ENCODE measurements around the gene MAPRE3.
A peak's percentile ranks its signal among the peaks of the same experiment; 100 is the strongest.

MAPRE3 gene

GRCh38 chr2:27019459-27019858, 49.0 kb downstream of the MAPRE3 start:
- no peak for DNase-seq

DNA sequence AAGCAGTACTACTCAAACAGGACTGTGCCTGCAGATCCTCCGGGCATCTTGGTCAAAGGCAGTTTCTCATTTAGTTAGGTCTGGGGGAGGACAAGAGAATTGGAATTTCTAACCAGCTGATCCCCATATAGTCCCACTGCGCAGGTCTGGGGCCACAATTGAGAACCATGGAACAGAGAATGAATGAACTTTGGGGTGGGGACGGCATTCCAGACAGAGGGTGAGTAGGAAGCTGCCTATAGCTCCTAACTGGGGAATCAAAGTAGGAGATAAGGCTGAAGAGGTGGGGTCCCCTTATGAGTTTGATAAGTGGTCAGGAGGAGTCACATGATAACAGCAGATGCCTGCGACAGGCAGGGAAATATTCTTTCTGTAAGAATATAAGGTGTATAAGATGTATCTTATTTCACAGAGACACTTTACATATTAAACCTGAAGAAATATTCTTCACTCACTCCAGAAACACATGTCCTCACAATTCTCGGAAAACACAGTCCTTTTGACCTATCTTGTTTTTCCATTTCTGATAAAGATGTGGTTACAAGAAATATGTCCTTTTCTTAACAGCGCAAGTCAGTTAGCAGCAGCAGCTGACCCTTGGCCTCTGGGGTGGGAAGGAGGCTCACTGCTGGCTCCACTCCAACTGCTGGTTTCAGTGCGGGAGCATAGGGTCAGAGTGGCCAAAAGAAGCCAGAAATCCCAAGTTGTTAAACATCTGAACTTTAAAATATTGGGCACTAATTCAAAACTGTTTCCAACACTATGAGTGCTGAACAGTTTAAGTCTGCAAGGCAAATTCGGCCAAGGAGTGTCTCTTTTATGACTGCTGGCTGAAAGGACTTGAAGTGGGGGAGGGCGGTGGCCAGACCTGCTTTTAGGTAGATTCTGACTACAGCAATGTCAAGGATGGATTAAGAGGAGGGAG, 49.8 kb downstream of the MAPRE3 start:
- DNase-seq = no peak

DNA sequence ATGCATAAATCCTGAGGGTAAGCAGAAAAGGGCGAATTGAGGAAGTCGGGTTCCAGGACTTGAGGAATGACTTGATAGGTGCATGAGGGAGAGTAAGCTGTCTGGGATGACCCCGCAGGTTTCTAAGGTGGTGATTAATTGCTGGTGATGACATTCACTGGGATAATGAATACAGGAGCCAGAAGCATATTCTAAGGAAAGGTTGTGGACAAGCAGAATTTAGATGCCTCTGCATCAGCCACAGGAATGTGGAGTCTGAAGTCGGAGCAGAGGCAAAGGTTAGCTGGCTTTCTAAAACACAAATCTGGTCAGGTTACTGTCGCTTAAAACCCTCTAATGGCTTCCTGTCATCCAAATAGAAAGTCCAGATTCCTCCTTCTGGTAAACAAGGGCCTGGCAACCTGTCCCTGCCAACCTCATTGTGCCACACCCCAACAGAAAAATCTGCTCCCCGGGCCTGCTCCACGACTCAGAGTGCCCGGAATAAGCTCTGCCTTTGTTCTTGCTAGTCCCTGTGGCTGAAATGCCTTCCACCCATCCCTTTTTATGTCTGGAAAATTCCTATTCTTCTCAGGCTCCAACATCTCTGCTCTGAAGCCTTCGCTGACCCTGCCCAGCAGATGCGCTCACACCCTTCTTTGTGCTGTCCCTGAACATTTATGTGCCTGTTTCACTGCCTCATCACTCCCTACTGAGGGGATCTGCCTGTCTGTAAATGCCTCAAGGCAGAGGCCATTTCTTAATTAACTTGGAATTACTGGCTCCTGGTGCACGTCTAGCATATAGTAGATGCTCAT, 51.0 kb downstream of the MAPRE3 start:
- DNase-seq = no peak

- no peak for DNase-seq
Measured at GRCh38 chr2:27023740-27024139, 53.3 kb downstream of the MAPRE3 start.

DNA sequence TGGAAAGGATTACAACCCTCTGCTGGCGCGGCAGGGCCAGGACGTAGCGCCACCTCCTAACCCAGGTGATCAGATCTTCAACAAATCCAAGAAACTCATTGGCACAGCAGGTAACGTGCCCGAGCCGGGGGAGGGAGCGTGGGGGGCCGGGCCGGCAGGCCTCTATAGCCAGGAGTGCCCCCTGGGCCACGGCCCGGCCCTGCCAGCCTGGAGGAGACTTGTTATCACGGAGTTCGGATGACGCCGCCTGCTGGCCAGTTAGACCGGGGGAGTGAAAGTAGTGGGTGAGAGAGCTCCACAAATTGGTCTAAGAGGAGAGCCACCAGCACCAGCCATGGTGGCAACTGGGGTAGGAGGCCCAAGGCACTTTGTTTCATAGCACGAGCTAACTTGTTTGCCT, 53.8 kb downstream of the MAPRE3 start:
- no peak for DNase-seq

DNA sequence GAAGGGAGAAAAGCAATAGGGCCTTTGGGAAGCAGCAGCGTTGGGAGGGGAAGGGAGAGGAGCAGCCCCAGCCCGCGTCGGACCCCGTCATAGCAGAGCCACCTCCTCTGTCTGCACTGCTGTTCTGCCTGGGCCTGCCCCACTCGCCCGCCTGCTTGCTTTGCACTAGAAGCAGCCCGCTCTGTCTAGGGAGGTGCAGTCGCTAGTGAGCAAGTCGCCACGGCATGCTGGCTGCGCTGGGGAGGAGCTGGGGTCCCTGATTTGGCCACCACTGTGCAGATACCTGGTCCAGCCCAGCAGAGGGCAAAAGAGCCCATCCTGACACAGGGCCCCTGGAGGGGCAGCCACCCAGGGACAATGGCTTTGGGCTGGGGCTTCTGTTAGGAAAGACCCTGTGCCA, 54.4 kb downstream of the MAPRE3 start:
- no peak for DNase-seq

- no peak for DNase-seq
Measured at GRCh38 chr2:27025281-27025800, 54.9 kb downstream of the MAPRE3 start.

GRCh38 chr2:27025861-27026851, 55.7 kb downstream of the MAPRE3 start:
- DNase-seq = no peak

GRCh38 chr2:27027211-27027651, 56.8 kb downstream of the MAPRE3 start:
- DNase-seq = no peak

GRCh38 chr2:27029051-27029450, 58.6 kb downstream of the MAPRE3 start:
- DNase-seq = no peak

GRCh38 chr2:27032495-27033252, 62.2 kb downstream of the MAPRE3 start, which contains the start of gene TMEM214:
Gene TMEM214, plus strand, starts transcription at chr2:27032965. Its CDS starts 51 bp downstream, at chr2:27033016.
- DNase-seq = peak; percentile 57

GRCh38 chr2:27033253-27033852, 62.9 kb downstream of the MAPRE3 start:
- no peak for DNase-seq

- DNase-seq = no peak
Measured at GRCh38 chr2:27038012-27038411, 67.6 kb downstream of the MAPRE3 start.

GRCh38 chr2:27038631-27039339, 68.3 kb downstream of the MAPRE3 start:
- DNase-seq = no peak

DNA sequence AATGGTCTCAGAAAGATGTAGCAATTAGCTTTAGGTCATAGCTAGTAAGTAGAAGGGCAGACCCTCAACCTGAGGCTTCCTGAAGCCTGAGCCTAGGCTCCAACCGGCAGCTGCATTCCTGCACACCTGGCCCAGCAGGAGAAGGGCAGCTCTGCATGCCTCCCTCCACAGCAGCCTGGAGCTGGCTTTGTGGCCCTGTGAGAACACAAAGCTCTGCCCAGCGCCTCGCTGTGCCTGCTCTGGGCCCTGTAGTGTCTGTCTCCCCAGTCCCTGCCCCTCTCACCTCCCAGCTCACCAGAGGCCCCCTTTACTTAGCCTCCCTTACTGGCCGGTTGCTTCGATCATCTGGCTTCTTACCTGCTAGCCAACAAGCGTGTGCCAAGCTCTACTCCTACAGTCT, 69.0 kb downstream of the MAPRE3 start:
- no peak for DNase-seq

DNA sequence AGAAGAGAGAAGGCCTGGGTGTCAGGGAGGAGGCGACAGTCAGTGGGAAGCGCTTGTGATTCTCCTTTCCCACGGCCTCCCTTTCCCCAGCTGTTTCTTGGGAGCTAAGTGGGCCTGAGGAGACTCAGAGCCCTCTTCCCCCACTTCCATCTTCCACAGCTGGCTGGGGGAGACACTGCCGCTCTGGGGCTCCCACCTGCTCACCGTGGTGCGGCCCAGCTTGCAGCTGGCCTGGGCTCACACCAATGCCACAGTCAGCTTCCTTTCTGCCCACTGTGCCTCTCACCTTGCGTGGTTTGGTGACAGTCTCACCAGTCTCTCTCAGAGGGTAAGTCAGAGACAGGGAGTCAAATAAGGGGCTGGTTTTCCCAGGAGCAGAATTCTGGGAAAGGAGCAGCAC, 69.4 kb downstream of the MAPRE3 start:
- DNase-seq = no peak

DNA sequence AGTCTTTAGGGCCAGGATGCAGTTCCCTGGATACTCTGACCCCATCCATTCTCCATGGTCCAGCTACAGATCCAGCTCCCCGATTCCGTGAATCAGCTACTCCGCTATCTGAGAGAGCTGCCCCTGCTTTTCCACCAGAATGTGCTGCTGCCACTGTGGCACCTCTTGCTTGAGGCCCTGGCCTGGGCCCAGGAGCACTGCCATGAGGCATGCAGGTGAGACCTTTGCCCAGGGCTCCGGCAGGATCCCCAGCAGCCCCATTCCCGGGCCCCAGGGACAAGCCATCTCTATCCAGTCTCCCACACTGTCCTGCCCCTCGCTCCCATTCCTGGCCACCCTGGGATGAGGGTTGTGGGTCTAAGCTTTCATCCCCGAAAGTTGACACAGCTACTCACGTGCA, 69.8 kb downstream of the MAPRE3 start:
- no peak for DNase-seq

GRCh38 chr2:27041752-27042151, 71.3 kb downstream of the MAPRE3 start:
- DNase-seq = no peak

DNA sequence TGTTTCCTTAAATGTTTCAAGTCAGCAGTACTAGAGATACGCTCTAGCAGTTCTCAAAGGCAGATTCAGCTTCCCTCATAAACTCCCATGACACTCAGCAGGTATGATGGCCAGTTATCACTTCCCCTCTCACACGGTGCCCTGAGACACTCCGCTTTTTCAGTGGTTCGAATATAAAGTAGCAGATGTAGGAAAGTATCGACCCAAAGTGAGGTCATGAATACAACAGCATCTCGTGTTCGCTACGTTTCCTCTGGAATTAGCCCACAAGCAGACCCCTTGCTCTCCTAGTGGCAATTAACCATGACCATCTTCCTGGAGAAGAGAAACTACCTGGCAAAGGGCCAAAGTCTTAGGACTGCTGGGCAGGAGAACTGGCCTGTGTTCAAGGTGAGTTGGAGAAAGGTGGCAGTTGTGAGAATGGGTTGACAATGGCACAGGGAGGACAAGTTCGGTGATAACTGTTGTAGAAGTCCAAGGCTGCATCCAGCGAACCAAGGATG, 71.8 kb downstream of the MAPRE3 start:
- peak; percentile 38 for DNase-seq

DNA sequence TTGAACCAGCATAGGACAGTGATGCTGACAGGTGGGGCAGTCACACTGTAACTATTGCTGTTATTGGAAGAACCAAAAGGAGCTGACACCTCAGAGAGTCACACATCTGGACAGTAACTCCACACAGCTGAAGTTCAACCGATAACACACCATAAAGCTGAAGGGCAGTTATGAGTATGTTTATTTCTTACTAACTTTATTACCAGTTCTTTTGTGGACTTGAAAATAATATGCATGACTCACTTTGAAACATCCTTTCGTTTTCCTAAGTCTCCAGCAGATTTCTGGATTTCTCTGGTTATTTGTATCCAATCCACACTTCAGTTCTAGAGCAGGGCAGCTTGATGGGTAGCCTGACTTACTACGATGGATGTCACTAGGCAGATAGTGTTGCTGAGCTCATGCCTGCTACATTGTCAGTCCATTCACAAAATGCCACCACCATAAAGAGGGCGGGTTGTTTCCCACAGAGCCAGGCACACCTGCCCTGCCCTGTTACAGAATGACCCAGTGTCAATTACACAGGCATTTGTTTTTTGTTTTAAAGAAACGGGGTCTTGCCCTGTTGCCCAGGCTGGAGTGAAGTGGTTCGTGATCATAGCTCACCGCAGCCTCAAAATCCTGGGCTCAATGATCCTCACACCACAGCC, 72.7 kb downstream of the MAPRE3 start:
- DNase-seq = no peak
